ENCODE measurements around the gene SCRN1. TPM values are rescaled to one million over a fixed set of nuclear protein-coding genes. Genes with fewer than 3 reads are reported as not detected.

SCRN1 gene
- total RNA-seq, 2 donors from 2014 or later, result 20.2 to 33.3 TPM

GRCh38 chr7:30029696-30030095 lies 40.1 kb upstream of the SCRN1 start:
- Histone ChIP-seq H3K4me3 (peak overlapping the region in 1 of 2 donors; percentile 94), H3K36me3 (no peaks in the 10 kb centered on the region), H3K27me3 (no peaks in the 10 kb centered on the region), H3K27ac (no peak overlapping the region), H3K4me1 (peaks cover 0 to 42% of the 10 kb centered on the region in 2 donors), H3K9me3 (no peaks in the 10 kb centered on the region)
- TF ChIP-seq CTCF (IDR thresholded peaks at IDR 0.05), result no peak
- no peak for DNase-seq (ENCODE audit: low spot score)

GRCh38 chr7:30028749-30029635 lies 39.4 kb upstream of the SCRN1 start:
- H3K4me3 ChIP-seq, result peak overlapping the region; percentile 64 to 94
- peaks cover 0 to 49% of the 10 kb centered on the region in 2 donors for H3K4me1 ChIP-seq
- no peak for TF ChIP-seq CTCF (IDR thresholded peaks at IDR 0.05)
- H3K27ac ChIP-seq, result peak overlapping the region; percentile 85 to 92
- H3K9me3 ChIP-seq, result no peaks in the 10 kb centered on the region
- peak; percentile 61 for DNase-seq (ENCODE audit: low spot score)
- H3K36me3 ChIP-seq, result no peaks in the 10 kb centered on the region
- H3K27me3 ChIP-seq, result no peaks in the 10 kb centered on the region

- H3K9me3 ChIP-seq, result no peaks in the 10 kb centered on the region
- peaks cover 0 to 49% of the 10 kb centered on the region in 2 donors for H3K4me1 ChIP-seq
- peak; percentile 88 for DNase-seq (ENCODE audit: low spot score)
- peak within 1 kb of the TSS; percentile 64 to 94 for H3K4me3 ChIP-seq
- H3K36me3 ChIP-seq, result no peaks in the 10 kb centered on the region
- peak within 1 kb of the TSS; percentile 85 to 92 for H3K27ac ChIP-seq
- peak in 1 of 2 donors; percentile 29 for TF ChIP-seq CTCF (IDR thresholded peaks at IDR 0.05)
- no peaks in the 10 kb centered on the region for H3K27me3 ChIP-seq
Measured at GRCh38 chr7:30028216-30028748, 38.7 kb upstream of the SCRN1 start, which contains the start of gene PLEKHA8. Gene PLEKHA8, plus strand, starts transcription at chr7:30028412. Its CDS starts 351 bp downstream, at chr7:30028763.

- Histone ChIP-seq H3K27ac (peak overlapping the region; percentile 85 to 92), H3K36me3 (no peaks in the 10 kb centered on the region), H3K4me3 (peak overlapping the region; percentile 64 to 94), H3K27me3 (no peaks in the 10 kb centered on the region), H3K9me3 (no peaks in the 10 kb centered on the region), H3K4me1 (peaks cover 0 to 48% of the 10 kb centered on the region in 2 donors)
- TF ChIP-seq CTCF (IDR thresholded peaks at IDR 0.05), result no peak
- no peak for DNase-seq (ENCODE audit: low spot score)
Measured at GRCh38 chr7:30027740-30028215, 38.2 kb upstream of the SCRN1 start.

- TF ChIP-seq CTCF (IDR thresholded peaks at IDR 0.05), result no peak
- Histone ChIP-seq H3K27me3 (no peaks in the 10 kb centered on the region), H3K4me3 (peak overlapping the region; percentile 64 to 94), H3K36me3 (no peaks in the 10 kb centered on the region), H3K27ac (peak overlapping the region; percentile 85 to 92), H3K4me1 (peaks cover 0 to 45% of the 10 kb centered on the region in 2 donors), H3K9me3 (no peaks in the 10 kb centered on the region)
- DNase-seq (ENCODE audit: low spot score), result no peak
Measured at GRCh38 chr7:30027065-30027456, 37.5 kb upstream of the SCRN1 start.
